GM19438 (cell line): ENCODE measurements around the gene DLEC1.

Experiments used
- ATAC-seq: cut with Tn5 transposase; IDR thresholded peaks from one replicate; pipeline ENCODE4 v1.9.1; 2021; ENCODE audit warnings: low read depth; ENCODE audit not compliant: unreplicated experiment

Gene DLEC1

DNA sequence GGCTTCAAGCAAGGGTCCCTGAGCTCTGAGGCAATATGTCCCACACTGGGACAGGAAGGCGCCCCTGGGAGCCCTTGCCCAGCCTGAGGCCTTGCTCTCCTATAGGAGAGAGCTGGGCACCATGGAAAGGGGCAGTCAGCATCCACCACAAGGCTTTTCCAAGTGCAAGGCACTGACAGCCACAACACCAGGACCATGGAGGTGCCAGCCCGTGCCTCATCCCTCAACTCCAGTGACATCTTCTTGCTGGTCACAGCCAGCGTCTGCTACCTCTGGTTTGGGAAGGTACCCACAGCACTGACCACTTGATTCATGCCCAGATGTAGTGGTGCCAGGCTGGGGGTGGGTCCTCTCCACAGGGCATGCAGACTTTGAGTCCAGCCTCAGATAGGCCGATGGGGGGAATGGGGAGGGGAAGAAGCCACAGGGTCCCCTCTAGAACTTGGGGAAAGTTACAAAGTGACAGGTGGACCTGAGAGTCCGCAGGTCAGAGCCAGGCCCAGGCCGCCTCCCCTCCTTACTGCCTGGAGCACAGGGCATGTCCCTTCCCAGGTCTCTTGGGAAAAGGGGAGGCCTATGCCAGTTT is 36.6 kb upstream of the DLEC1 start:
- no peak for ATAC-seq

DNA sequence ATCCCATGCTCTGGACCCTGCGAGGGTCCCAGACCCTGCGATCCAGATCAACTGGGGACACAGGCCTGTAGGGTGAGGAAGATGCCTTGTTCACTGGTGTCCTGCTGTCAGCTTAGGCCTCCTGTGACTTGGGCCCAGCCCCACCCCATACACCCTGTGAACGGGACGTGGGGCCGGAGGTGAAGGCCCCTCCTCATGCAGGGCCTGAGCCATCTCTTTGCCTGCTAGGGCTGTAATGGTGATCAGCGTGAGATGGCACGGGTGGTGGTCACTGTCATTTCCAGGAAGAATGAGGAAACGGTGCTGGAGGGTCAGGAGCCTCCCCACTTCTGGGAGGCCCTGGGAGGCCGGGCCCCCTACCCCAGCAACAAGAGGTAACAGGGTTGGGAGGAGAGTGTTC is 36.1 kb upstream of the DLEC1 start:
- ATAC-seq = no peak

GRCh38 chr3:38003371-38003816 is 35.6 kb upstream of the DLEC1 start:
- no peak for ATAC-seq

GRCh38 chr3:38003817-38004414 is 35.1 kb upstream of the DLEC1 start:
- ATAC-seq = no peak

DNA sequence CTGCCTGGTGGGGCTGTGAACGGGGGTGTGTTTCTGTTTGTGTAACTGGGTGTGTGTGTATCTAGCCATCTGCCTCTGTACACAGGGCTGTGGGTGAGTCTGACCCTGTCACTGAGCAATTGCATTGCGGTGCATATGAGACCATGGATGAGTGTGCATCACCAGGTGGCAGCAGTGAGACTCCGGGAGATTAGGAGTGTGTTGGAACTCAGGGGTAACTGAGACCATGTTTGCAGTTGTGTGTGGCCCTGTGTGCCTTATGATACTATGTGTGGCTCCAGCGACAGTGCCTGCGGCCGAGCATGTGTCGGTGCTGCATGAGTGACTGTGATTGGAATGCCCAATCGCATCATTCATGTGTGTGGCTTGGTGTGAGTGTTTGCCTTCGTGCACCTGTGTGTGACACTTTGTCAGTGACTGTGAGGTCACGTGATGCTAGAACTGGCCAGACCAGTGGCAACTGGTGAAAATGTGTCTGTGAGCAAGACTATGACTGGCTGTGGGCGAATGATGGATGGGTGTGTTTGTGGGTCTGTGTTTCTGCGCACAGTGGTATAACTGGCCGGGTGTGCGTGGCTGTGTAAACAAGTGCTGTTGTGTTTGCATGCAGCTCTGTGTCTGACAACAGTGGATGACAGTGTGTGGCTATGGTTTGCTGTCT is 34.5 kb upstream of the DLEC1 start:
- ATAC-seq = no peak

DNA sequence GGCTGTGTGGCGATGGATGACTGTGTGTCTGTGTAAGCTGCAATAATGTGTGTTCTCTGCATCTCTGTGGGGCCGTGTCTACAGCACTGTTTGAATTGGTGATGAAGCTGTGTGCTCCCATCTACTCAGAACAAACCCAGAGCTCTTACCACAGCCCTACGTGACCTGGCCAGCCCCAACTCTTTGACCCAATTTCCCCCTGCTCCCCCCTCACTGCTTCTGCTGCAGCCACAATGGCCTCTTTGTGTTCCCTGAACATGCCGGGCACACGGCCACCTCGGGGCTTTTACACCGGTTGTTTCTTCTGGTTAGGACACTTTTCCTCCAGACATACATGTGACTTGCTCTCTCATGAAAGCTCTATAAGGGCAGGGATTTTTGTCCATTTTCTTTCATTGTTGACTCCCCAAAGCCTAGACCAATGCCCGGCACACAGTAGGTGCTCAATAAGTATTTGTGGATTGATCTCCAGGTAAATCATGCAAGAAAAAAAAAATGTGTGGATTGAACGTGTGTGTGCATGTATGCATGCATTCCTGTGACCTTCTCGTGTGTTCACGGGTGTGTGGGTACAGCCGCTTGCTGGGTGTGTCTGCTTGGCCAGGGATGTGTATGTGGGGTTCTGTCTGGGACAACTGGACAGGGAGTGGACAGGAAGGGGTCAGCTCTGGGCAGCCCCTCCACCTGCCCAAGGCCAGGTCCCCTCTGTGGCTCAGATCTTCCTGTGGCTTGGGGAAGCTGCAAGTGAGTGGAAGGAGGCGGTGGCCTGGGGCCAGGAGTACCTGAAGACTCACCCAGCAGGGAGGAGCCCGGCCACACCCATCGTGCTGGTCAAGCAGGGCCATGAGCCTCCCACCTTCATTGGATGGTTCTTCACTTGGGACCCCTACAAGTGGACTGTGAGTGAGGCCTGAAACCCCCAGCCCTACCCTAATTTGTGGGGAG is 33.7 kb upstream of the DLEC1 start:
- ATAC-seq = no peak

DNA sequence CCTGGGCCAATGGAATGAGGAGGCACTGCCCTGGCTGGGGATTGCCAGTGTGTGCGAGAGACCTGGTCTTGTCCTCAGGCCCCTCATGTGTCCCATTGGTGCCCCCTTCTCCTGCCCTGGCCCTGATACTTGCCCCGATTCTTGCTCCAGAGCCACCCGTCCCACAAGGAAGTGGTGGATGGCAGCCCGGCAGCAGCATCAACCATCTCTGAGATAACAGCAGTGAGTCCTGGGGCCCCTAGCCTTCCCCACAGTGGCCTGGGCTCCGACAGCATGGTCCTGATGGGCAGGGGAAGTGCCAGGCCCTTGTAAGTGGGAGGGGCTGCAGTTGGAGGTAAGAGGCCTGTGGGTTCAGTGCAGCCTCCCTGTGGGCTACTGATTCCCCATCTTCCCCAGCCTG is 33.0 kb upstream of the DLEC1 start:
- ATAC-seq = no peak

GRCh38 chr3:38006445-38006995 is 32.5 kb upstream of the DLEC1 start:
- no peak for ATAC-seq

DNA sequence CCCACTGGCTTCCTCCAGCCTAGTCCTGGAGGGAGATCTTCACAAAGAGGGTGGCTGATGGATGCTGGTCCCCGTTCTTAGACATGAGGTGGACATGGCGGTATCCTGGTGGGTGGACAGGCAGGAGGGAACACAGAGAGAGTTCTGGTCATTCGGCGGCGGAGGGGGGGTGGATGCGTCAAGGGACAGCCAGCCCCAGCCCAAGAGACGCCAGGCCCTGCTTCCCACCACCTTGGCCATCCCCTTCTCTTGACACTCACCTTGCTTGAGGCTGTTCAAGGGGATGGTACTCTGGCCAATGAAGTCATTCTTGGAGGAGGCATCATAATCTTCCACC is 31.3 kb upstream of the DLEC1 start:
- no peak for ATAC-seq

- no peak for ATAC-seq
These were observed 30.8 kb upstream of the DLEC1 start for GRCh38 chr3:38008191-38008701.

DNA sequence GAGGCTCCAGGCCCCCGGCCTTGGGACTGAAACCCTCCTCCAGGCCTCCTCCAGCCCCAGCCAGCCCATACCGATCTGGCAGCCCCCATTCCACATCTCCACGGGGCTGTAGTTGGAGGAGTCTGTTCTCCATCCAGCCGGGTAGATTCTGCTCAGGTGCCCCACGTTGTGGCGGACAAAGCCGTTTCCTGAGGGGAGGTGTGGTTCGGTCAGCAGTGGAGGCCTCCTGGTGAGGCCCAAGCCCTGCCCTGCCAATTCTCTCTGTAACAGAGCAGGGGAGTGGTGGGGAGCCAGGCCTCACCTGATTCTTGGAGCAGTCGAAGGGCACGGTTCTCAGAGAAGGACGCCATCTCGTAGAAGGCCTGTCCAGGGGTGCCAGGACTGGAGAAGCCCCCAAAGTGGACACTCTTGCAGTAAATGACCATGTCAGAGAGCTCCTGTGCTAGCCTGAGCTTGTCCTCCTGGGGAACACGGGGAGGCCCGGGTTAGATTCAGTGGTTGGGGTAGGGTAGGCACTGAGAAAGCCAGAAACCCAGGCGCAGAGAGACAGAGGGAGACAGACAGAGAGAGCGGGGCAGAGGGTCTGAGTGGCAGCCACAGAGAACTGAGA is 29.9 kb upstream of the DLEC1 start:
- no peak for ATAC-seq

DNA sequence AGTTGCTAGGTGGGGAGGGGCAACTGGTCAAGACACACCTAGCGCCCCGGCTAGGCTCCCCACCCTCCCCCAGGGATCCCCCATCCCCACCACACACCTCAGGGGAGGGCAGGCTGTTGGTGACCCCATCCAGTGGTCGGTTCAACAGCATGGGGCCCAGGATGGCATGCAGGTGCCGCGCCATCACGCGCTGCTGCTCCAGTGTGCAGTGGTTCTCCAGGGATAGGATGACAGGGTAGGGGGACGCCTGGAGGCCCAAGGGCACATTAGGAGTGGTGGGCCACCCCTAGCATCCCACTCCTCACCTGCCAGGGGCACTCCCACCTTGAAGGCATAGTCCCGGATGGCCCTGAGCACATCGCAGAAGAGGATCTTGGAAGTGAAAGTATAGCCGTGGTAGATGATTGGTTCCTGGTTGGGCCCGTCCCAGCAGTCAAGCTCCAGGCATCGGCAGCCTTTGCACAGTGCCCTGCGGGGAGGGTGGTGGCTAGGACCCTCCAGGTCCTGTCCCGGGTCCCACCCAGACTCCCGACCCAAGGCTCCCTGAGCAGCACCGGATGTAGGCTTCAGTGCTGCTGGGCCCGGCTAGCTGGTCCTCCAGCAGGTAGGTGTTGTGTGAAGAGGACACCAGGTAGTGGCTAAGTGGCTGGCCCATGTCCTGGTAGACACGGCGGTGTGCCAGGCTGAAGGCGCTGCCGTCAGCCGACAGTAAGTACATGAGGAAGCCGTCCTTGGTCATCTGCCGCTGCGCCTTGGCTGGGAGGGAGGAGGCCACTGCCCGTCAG is 29.0 kb upstream of the DLEC1 start:
- ATAC-seq = no peak

- ATAC-seq = no peak
These were observed 27.9 kb upstream of the DLEC1 start for GRCh38 chr3:38011111-38011510.

DNA sequence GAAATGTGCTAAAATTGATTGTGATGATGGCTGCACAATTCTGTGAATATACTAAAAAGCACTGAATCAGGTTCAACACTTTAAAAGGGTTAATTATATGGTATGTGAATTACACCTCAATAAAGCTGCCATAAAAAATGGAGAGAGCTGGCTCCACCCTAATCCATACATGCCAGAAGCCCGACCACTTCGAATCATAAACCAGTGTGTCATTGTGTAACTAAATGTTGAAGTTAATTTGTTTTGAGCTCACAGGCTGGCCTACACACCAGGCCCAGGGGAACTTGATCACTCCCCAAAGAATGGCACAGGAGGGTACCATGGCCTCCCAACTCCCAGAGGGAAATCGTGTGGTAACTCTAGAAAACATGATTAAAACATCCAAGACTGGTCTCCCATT is 23.5 kb upstream of the DLEC1 start:
- no peak for ATAC-seq

DNA sequence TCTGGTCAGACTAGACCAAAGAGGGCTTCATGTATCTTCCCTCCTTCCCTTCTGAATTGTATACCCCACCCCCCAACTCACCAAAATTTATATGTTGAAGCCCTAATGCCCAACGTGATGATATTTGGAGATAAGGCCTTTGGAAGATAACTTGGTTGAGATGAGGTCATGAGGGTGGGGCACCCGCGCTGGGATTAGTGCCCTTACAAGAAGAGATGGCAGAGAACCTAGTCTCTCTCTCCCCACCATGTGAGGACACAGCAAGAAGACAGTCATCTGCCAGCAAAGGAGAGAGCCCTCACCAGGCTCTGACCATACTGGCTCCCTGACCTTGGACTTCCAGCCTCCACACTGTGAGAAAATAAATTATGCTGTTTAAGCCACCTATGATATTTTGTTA is 23.0 kb upstream of the DLEC1 start:
- no peak for ATAC-seq

GRCh38 chr3:38016410-38016809 is 22.6 kb upstream of the DLEC1 start:
- ATAC-seq = no peak

DNA sequence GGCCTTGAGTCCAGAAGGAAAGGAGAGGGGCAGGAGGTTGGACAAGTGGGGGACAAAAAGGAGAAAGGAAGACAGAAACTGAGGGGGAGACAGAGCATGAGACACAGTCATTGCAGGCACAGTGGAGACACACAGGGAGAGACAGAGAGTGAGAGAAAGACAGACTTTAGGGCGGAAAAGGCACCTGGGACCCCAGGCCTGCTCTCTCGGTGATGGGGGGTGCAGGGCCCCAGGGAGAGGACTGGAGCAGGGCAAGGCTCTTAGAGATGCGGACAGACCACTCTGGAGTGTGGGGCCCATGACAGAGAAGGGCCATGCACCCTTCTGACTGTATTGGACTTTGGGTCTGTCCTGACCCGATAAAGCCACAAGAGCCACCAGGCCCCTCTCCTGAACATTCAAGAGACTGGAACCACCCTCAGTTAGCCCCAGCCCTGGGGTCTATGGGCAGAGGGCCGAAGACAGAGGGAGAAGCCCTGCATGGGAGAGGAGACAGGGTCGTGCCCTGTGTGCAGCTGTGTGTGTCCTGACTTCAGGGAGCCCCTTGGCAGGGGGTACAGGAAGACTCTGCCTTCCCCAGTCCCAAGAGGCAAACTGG is 22.1 kb upstream of the DLEC1 start:
- no peak for ATAC-seq

DNA sequence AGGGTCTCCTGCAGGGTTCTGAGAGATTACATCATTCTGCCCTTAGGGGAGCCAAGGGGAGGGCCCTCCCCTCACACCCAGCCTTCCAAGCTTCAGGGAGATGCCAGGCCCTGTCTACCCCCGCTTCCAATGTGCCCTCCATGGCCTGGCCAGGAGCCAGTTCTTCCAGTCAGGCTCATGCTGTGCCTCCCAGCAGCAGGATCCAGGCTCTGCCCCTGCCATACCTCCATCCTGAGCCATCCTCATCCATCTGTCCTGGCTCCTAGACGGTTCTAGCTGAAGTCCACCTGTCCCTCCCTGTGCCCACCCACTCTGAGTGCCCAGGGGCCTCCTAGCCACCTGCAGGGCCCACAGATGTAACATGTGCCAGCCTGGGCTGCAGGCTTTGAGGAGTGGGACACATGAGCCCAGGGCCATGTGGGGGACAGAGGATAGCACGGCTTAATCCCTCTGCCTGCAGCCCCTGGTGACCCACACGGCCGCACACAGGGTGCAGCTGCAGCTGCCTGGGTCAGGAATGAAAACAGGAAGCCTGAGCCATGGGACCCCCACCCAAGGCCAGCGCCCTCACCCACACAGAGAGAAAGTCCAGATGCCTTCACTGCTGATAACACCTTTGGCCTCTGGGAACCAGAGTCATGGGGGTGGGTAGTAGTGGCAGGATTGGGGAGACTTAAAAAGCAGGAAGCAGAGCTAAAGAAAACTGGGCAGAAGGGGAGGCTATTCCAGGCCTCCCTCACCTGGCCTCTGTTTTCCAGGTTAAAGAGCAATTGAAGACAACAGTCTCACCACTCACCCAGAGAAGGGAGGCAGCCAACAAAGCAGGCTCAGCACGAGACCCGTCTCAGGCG is 21.3 kb upstream of the DLEC1 start:
- no peak for ATAC-seq
